Hepatocyte (in vitro differentiated cells): Measurements from ENCODE around the gene SLC22A23.

Experiments used
- CTCF ChIP-seq: fragments of 200-600 bp; sonication (generic); IDR thresholded peaks from 2 replicates; pipeline ENCODE4 v1.5.1; 2016; ENCODE audit warnings: antibody characterized with exemption, mild to moderate bottlenecking; ENCODE audit not compliant: poor library complexity
- EZH2 ChIP-seq: fragments of 200-600 bp; sonication (generic); IDR thresholded peaks from 2 replicates; pipeline ENCODE4 v1.6.1; 2016; ENCODE audit warnings: antibody characterized with exemption, mild to moderate bottlenecking, borderline replicate concordance

GRCh38 chr6:3251462-3252314 is 205.2 kb downstream of the SLC22A23 start:
- TF ChIP-seq CTCF (peak; percentile 92), EZH2 (no peak)
